ENCODE results near the gene NFKBIL1.

- TF ChIP-seq CTCF (IDR thresholded peaks at IDR 0.05) (no peak), POLR2A (IDR thresholded peaks at IDR 0.05) (no peak)
Observed at GRCh38 chr6:31568537-31568961, 21.1 kb downstream of the NFKBIL1 start.

Data from adrenal gland (tissue), 5 donors.